Measurements from ENCODE around the gene THOP1. TPM values are rescaled to one million over a fixed set of nuclear protein-coding genes. Genes with fewer than 3 reads are reported as not detected.

Gene THOP1
- total RNA-seq, 4 donors from 2014 or later, result 31.6 to 55.0 (median 41.4) TPM

GRCh38 chr19:2762783-2763496 lies 22.4 kb upstream of the THOP1 start:
- no peaks in the 10 kb centered on the region for H3K9me3 ChIP-seq
- H3K27me3 ChIP-seq, result no peaks in the 10 kb centered on the region
- TF ChIP-seq POLR2AphosphoS5 (IDR thresholded peaks at IDR 0.05) (no peak), POLR2A (IDR thresholded peaks at IDR 0.05) (no peak), EP300 (IDR thresholded peaks at IDR 0.05) (no peak), CTCF (IDR thresholded peaks at IDR 0.05) (no peak)
- H3K4me3 ChIP-seq, result no peak overlapping the region
- no peak overlapping the region for H3K27ac ChIP-seq
- peaks cover 82% of the 10 kb centered on the region for H3K36me3 ChIP-seq
- WGBS, result 96% methylated on average over 5 of the region's 23 CpGs
- H3K4me1 ChIP-seq, result no peaks in the 10 kb centered on the region
- no peak for DNase-seq (ENCODE audit: low spot score in 2 of 2)

- H3K4me1 ChIP-seq, result no peaks in the 10 kb centered on the region
- H3K27me3 ChIP-seq, result no peaks in the 10 kb centered on the region
- no peak for DNase-seq (ENCODE audit: low spot score in 2 of 2)
- TF ChIP-seq CTCF (IDR thresholded peaks at IDR 0.05) (no peak), POLR2AphosphoS5 (IDR thresholded peaks at IDR 0.05) (no peak), EP300 (IDR thresholded peaks at IDR 0.05) (no peak), POLR2A (IDR thresholded peaks at IDR 0.05) (no peak)
- 90% methylated on average over 12 of the region's 12 CpGs for WGBS
- H3K27ac ChIP-seq, result no peak overlapping the region
- H3K4me3 ChIP-seq, result no peak overlapping the region
- H3K9me3 ChIP-seq, result no peaks in the 10 kb centered on the region
- peaks cover 80% of the 10 kb centered on the region for H3K36me3 ChIP-seq
These were observed 21.6 kb upstream of the THOP1 start for GRCh38 chr19:2763687-2764086.

- DNase-seq (ENCODE audit: low spot score in 2 of 2), result no peak
- WGBS, result 92% methylated on average over 21 of the region's 21 CpGs
- H3K4me1 ChIP-seq, result peaks cover under 1% of the 10 kb centered on the region
- no peaks in the 10 kb centered on the region for H3K9me3 ChIP-seq
- no peak overlapping the region for H3K27ac ChIP-seq
- H3K4me3 ChIP-seq, result no peak overlapping the region
- H3K27me3 ChIP-seq, result no peaks in the 10 kb centered on the region
- peaks cover 81% of the 10 kb centered on the region for H3K36me3 ChIP-seq
- no peak for TF ChIP-seq POLR2AphosphoS5 (IDR thresholded peaks at IDR 0.05)
- no peak for TF ChIP-seq POLR2A (IDR thresholded peaks at IDR 0.05)
- TF ChIP-seq EP300 (IDR thresholded peaks at IDR 0.05), result no peak
- no peak for TF ChIP-seq CTCF (IDR thresholded peaks at IDR 0.05)
These were observed 20.4 kb upstream of the THOP1 start for GRCh38 chr19:2764945-2765344.

- TF ChIP-seq EP300 (IDR thresholded peaks at IDR 0.05), result no peak
- TF ChIP-seq CTCF (IDR thresholded peaks at IDR 0.05), result no peak
- no peak for TF ChIP-seq POLR2A (IDR thresholded peaks at IDR 0.05)
- TF ChIP-seq POLR2AphosphoS5 (IDR thresholded peaks at IDR 0.05), result no peak
- peaks cover 81% of the 10 kb centered on the region for H3K36me3 ChIP-seq
- H3K27ac ChIP-seq, result no peak overlapping the region
- H3K4me1 ChIP-seq, result peaks cover 5% of the 10 kb centered on the region
- DNase-seq (ENCODE audit: low spot score in 2 of 2), result no peak
- WGBS, result 88% methylated on average over 9 of the region's 15 CpGs
- H3K4me3 ChIP-seq, result no peak overlapping the region
- H3K9me3 ChIP-seq, result no peaks in the 10 kb centered on the region
- H3K27me3 ChIP-seq, result no peaks in the 10 kb centered on the region
These were observed 19.9 kb upstream of the THOP1 start for GRCh38 chr19:2765376-2765775.

- Histone ChIP-seq H3K4me1 (peaks cover 8% of the 10 kb centered on the region), H3K36me3 (peaks cover 70% of the 10 kb centered on the region), H3K27me3 (no peaks in the 10 kb centered on the region), H3K4me3 (no peak overlapping the region), H3K27ac (no peak overlapping the region), H3K9me3 (no peaks in the 10 kb centered on the region)
- DNase-seq (ENCODE audit: low spot score in 2 of 2), result no peak
- TF ChIP-seq EP300 (IDR thresholded peaks at IDR 0.05) (no peak), POLR2A (IDR thresholded peaks at IDR 0.05) (no peak), POLR2AphosphoS5 (IDR thresholded peaks at IDR 0.05) (no peak)
- 92% methylated on average over 25 of the region's 35 CpGs for WGBS
These were observed 18.5 kb upstream of the THOP1 start for GRCh38 chr19:2766594-2767372.
